IPS-NIHi11 (cell line): Measurements from ENCODE around the gene PTGIR.

Experiments
- DNase-seq: peaks from one replicate; pipeline ENCODE4 v3.0.0; 2012; ENCODE audit warnings: mixed read lengths, low spot score

Gene PTGIR

DNA sequence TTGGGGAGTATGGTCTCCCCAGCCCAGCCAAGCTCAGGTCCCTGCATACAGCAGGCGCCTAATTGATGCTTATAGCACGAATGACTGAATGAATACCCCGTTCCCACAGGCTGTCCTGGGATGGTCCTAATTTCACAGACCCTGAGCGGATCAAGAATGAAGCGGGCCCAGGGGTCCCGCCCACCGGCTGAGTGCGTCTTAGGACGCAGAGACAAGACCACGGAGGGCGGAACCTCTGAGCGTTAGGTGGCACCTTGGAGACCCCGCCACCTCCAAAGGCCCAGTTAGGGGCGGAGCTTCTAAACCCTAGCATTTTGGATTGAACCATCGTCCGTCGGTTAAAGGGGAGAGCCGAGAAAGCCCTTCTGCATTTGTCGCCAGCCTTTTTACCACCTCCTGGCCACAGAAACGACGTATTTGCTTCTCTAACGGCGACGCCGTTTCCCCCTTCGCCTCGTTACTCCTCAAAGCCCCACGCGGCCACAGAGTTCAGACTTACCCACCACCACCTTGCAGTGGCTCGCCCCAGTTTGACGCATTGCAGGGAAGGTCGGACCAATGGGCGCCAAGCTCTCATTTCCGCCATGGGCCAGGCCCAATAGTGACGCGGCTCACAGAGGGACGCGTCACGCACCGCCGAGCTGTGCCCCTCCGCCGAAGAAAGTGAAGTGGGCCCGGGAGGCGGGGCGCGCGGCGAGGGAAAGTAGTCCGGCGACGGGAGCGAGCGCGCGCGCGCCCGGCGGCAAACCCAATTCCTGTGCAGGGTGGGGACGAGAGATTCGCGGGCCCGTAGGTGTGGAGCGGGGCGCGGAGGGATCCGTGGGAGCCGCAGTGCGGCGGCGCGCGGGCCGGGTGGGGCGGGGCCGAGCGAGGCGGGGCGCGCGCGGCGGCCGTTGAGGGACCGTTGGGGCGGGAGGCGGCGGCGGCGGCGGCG lies 24.2 kb downstream of the PTGIR start:
- DNase-seq = peak; percentile 96

DNA sequence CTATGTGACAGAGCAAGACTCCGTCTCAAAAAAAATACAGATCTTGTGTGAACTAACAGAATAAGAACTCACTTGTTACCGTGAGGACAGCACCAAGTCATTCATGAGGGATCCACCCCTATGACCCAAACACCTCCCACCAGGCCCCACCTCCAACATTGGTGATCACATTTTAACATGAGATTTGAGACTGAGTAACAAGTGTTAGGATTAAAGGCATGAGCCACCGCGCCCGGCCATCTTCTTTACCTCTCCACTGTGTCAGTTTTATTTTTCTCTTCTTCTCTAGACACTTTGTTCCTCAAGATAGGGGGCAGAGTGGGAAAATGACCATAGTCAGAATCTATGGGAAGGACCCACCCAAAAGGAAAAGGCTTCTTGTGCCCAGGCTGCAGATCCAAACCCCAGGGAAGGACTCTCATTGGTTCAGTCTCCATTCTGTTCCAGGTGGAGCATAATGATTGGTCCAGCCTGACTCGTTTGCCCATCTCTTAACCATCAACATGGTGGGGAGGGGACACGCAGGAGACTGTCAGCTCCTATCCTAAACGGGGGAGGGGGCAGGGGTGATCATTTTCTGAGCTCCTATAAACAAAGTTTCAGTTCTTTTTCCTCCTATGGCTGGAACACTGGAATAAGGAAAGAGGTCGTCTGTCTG lies 25.0 kb downstream of the PTGIR start:
- DNase-seq = no peak

DNA sequence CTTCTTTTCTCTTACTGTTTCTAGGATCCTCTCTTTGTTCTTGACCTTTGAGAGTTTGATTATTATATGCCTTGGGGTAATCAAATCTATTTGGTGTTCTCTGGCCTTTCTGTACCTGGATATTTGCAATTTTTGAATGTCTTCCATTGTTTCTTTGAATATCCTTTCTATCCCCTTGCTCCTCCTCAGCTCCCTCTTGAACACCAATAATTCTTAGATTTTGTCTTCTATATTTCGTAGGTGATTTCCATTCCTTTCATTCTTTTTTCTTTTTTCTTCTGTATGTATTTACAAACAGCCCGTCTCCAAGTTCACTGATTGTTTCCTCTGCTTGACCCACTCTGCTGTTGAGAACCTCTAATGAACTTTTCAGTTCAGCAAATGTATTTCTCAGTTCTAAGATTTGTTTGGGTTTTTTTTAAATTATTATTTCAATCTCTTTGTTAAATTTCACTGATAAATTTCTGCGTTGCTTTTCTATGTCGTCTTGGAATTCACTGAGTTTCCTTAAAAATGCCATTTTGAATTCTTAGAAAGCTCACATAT lies 26.4 kb downstream of the PTGIR start:
- DNase-seq = no peak

GRCh38 chr19:46596008-46596407 lies 28.9 kb downstream of the PTGIR start:
- DNase-seq = no peak

DNA sequence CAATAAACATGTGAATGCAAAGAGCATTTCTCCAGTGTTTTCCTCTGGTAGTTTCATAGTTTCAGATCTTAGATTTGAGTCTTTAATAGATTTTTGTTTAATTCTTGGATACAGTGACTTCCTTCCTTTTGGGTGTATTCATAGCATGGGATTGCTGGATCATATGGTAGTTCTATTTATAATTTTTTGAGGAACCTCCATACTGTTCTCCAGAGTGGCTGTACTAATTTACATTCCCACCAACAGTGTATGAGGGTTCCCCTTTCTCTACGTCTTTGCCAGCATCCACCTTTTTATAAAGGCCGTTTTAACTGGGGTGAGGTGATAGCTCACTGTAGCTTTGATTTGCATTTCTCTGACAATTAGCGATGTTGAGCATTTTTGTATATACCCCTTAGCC lies 33.0 kb downstream of the PTGIR start:
- DNase-seq = no peak

DNA sequence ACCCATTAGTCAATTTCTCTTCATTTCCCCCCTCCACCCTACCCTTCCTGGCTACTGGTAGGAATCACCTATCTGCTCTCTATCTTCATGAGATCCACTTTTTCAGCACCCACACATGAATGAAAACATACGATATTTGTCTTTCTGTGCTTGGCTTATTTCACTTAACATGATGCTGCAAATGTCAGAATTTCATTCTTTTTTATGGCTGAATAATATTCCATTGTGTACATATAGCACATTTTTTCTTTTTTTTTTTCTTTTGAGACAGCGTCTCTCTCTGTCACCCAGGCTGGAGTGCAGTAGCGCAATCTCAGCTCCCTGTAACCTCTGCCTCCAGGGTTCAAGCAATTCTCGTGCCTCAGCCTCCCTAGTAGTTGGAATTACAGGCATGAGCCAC lies 33.6 kb downstream of the PTGIR start:
- no peak for DNase-seq

GRCh38 chr19:46587861-46588260 lies 37.0 kb downstream of the PTGIR start:
- no peak for DNase-seq

DNA sequence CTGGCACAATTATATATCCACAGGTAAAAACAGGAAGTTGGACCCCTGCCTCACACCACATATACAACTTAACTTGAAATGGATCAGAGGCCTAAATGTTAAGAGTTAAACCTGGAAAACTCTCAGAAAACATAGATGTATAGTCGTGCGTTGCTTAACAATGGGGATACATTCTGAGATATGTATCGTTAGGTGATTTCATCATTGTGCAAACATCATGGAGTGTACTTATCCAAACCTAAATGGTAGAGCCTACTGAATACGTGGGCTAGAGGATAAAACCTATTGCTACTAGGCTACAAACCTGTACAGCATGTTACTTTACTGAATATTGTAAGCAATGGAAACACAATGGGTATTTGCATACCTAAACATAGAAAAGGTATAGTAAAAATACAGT lies 38.6 kb downstream of the PTGIR start:
- DNase-seq = no peak

DNA sequence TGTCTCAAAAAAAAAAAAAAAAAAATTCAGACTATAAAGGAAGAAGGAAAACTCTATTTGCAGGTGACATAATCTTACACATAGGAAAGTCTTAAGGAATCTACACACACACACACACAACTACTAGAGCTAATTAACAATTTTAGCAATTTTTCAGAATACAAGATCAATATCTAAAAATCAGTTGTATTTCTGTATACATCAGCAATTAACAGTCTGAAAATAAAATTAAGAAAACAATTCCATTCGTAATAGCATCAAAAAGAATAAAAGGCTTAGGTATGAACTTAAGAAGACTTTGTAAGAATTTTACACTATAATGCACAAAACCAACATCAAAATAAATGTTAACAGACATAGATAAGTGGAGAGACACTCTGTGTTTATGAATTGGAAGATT lies 39.4 kb downstream of the PTGIR start:
- DNase-seq = no peak

- no peak for DNase-seq
Observed at GRCh38 chr19:46580247-46580646, 44.6 kb downstream of the PTGIR start.

DNA sequence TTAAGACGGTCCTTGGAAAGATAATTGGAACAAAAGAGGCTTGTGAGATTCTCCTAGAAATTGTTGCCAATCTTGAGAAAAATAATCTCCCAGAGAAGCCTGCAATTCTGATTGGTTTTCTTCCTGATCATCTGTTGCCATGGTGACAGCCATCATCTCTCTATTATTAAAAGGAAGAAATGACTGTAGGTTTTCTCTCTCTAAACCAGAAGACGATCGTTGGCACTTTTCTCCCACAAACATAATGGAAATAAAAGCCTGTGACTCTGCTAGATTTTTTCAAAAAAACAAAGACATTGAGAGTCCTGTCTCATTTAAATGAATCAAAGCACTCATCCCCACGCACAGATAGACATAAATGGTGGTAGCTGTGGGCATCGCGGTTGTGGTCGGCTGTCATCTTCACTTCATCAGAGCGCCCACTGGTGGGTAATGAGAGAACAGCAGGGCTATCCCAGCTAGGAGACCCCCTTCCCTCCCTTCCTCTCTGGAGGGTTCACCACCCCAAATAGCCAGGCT lies 45.5 kb downstream of the PTGIR start:
- peak; percentile 86 for DNase-seq

GRCh38 chr19:46578450-46578849 lies 46.4 kb downstream of the PTGIR start:
- no peak for DNase-seq

- DNase-seq = no peak
Observed at GRCh38 chr19:46574533-46574932, 50.4 kb downstream of the PTGIR start.

DNA sequence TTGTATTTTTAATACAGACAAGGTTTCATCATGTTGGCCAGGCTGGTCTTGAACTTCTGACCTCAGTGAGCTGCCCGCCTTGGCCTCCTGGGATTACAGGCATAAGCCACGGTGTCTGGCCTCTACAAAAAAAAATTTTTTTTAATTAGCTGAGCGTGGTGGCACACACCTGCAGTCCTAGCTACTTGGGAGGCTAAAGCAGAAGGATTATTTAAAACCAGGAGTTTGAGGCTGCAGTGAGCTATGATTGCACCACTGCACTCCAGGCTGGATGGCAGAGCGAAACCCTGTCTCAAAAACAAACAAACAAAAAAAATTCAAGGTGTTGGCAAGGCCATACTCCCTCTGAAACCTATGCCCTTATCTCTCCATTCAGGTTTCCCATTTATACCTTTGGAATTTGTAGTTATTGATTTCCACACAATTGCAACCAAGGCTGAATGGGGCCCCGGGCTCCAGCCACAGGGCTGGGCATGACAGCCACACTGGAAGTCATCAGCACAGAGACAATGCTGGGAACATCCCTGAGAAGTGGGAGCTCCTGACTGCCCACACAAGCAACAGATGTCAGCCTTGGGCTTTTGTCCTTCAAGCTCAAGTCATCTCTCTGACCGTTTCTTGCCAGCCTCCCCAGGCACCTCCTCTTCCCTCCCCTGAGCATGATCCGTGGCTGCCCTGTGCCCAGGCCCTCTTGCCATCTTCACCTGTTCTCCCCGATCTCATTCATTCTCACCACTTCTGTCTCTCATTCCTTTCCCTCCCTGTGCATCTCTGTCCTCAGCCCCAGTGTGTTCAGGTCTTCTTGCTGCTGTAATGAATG lies 51.0 kb downstream of the PTGIR start:
- DNase-seq = no peak

GRCh38 chr19:46571495-46571894 lies 53.4 kb downstream of the PTGIR start:
- DNase-seq = peak; percentile 82
